Endodermal cell (in vitro differentiated cells): ENCODE results near the gene FBN2. TPM values are rescaled to one million over a fixed set of nuclear protein-coding genes. Genes with fewer than 3 reads are reported as not detected.

Experiments
- DNase-seq: peaks from one replicate; pipeline ENCODE4 v3.0.0-alpha.2; 2017
- H3K27ac ChIP-seq: 2 replicates; pipeline ENCODE4 v1.5.1; 2013; ENCODE audit warnings: mild to moderate bottlenecking, low read depth, low read length, moderate library complexity
- H3K27me3 ChIP-seq: 2 replicates; pipeline ENCODE4 v1.6.1; 2013; ENCODE audit warnings: mild to moderate bottlenecking, low read length, moderate library complexity; ENCODE audit not compliant: insufficient read depth, control insufficient read depth, poor library complexity, severe bottlenecking
- H3K36me3 ChIP-seq: 2 replicates; pipeline ENCODE4 v1.7.0; 2013; ENCODE audit warnings: mild to moderate bottlenecking, low read length, moderate library complexity; ENCODE audit not compliant: control insufficient read depth, insufficient read depth
- H3K4me1 ChIP-seq: one replicate; pipeline ENCODE4 v1.7.0; 2013; ENCODE audit warnings: low read length; ENCODE audit not compliant: control insufficient read depth, insufficient read depth
- H3K4me3 ChIP-seq: 2 replicates; pipeline ENCODE4 v1.5.1; 2013; ENCODE audit warnings: mild to moderate bottlenecking, low read length, moderate library complexity
- H3K9ac ChIP-seq: 2 replicates; pipeline ENCODE4 v1.6.1; 2013; ENCODE audit warnings: mild to moderate bottlenecking, low read length, moderate library complexity; ENCODE audit not compliant: poor library complexity, severe bottlenecking; ENCODE audit errors: extremely low read depth
- H3K9me3 ChIP-seq: 2 replicates; pipeline ENCODE4 v1.6.1; 2013; ENCODE audit warnings: mild to moderate bottlenecking, low read length, moderate library complexity; ENCODE audit not compliant: control insufficient read depth
- H3K27ac Mint-ChIP-seq: 2 replicates; pipeline ENCODE4 v1.8.0; 2020; ENCODE audit warnings: mixed read lengths
- H3K27me3 Mint-ChIP-seq: 2 replicates; pipeline ENCODE4 v1.8.0; 2021; ENCODE audit warnings: mild to moderate bottlenecking, mixed read lengths; ENCODE audit not compliant: insufficient read depth
- H3K36me3 Mint-ChIP-seq: 2 replicates; pipeline ENCODE4 v1.8.0; 2020; ENCODE audit warnings: low read depth, mixed read lengths
- H3K4me1 Mint-ChIP-seq: 2 replicates; pipeline ENCODE4 v1.8.0; 2020; ENCODE audit warnings: mixed read lengths
- H3K4me3 Mint-ChIP-seq: 2 replicates; pipeline ENCODE4 v1.8.0; 2020; ENCODE audit warnings: mild to moderate bottlenecking, moderate library complexity, mixed read lengths
- H3K9me3 Mint-ChIP-seq: 2 replicates; pipeline ENCODE4 v1.8.0; 2020; ENCODE audit warnings: mild to moderate bottlenecking, mixed read lengths
- WGBS, 2 experiments: methylation state at CpG; one replicate each; pipeline versions ENCODE4 v1.1.5 to v1.1.7; 2013; ENCODE audit warnings: missing lambda C conversion rate in 2 of 2, mixed read lengths in 1 of 2; ENCODE audit not compliant: insufficient coverage in 1 of 2, insufficient read length in 1 of 2; 5-methylcytosine and 5-hydroxymethylcytosine counted together
- total RNA-seq, 2 donors: library from RNA; stranded (reverse); fragmentation: NEBNext Ultra II Directional in 1 of 2; extraction: Animal tissue kit (Norgen Biotek cat#: 25700) in 1 of 2; gene quantifications; 2 replicates in 1 of 2; 3 replicates in 1 of 2; pipeline ENCODE4 v1.2.1, GENCODE V29; 2021
- TF ChIP-seq, protein P1 (sequence below): fragments of 200-600 bp; sonication (generic); conservative IDR thresholded peaks from 2 replicates; pipeline ENCODE4 v1.5.0; 2021; ENCODE audit warnings: antibody characterized with exemption, mild to moderate bottlenecking

FBN2 gene
- total RNA-seq, 2 donors from 2014 or later = 131 to 212 TPM

DNA sequence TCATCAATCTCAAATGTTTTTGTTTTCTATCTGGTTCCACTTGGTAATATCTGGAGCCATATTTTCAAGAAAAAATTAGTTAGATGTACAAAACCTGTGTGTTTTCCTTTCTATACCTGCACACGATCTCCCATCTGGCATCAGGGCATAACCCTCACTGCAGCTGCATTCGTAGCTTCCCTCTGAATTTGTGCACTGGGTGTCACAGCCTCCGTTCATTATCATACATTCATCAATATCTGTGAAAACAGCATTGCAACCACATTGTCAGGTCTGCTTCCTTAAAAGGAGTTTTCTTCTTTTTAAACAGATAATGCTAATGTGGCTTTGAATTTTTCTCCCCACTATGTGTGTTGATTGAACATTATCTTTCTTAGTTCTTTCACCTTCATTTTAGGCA is 202.7 kb downstream of the FBN2 start:
- H3K27ac Mint-ChIP-seq = no peak overlapping the region
- H3K9me3 Mint-ChIP-seq = peaks cover 2% of the 10 kb centered on the region
- no peaks in the 10 kb centered on the region for H3K27me3 ChIP-seq
- H3K36me3 ChIP-seq = peaks cover 58% of the 10 kb centered on the region
- TF ChIP-seq, protein P1, sequence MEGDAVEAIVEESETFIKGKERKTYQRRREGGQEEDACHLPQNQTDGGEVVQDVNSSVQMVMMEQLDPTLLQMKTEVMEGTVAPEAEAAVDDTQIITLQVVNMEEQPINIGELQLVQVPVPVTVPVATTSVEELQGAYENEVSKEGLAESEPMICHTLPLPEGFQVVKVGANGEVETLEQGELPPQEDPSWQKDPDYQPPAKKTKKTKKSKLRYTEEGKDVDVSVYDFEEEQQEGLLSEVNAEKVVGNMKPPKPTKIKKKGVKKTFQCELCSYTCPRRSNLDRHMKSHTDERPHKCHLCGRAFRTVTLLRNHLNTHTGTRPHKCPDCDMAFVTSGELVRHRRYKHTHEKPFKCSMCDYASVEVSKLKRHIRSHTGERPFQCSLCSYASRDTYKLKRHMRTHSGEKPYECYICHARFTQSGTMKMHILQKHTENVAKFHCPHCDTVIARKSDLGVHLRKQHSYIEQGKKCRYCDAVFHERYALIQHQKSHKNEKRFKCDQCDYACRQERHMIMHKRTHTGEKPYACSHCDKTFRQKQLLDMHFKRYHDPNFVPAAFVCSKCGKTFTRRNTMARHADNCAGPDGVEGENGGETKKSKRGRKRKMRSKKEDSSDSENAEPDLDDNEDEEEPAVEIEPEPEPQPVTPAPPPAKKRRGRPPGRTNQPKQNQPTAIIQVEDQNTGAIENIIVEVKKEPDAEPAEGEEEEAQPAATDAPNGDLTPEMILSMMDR = no peak
- no peak overlapping the region for H3K9ac ChIP-seq
- no peak for DNase-seq
- no peak overlapping the region for H3K4me3 ChIP-seq
- no peaks in the 10 kb centered on the region for H3K4me1 ChIP-seq
- no peak overlapping the region for H3K27ac ChIP-seq
- H3K4me3 Mint-ChIP-seq = no peak overlapping the region
- 93 to 100% methylated on average over 2 to 3 of the region's 3 CpGs for WGBS, 2 experiments
- H3K36me3 Mint-ChIP-seq = peaks cover 50% of the 10 kb centered on the region
- peaks cover 4% of the 10 kb centered on the region for H3K9me3 ChIP-seq
- no peaks in the 10 kb centered on the region for H3K4me1 Mint-ChIP-seq
- H3K27me3 Mint-ChIP-seq = no peaks in the 10 kb centered on the region

DNA sequence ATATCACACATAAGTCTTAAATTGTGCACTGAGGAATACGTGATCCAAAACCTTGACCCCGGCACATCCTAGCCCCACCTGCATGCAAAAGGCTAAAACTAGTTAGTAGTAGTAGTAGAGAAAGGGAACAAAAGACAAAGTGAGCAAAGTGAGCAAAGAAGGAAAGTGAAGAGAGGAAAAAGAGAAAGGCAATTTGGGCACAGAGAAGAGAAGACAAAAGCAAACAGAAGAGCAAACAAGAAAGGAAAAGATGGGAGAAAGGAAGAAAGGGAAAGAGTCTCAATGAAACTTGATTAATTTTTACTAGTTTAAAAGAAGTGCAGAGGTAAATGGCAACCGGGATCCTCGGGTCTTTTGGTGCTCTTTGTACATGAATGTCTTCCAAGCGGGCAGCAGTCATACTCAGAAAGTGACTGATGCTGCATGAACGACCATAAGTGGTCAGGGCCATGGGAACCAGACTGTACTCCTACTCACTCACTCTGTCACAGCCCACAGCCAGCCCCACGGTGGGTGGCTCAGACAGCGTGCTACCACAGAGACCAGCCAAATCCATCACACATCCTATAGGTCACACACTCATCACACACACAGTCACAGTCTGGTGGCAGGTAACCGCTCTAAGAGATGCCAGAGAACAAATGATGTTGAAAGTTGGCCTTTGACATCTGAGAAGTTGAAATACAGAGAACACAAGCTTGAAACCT is 203.9 kb downstream of the FBN2 start:
- Mint-ChIP-seq H3K36me3 (peaks cover 58% of the 10 kb centered on the region), H3K4me1 (no peaks in the 10 kb centered on the region), H3K9me3 (peaks cover 2% of the 10 kb centered on the region), H3K27me3 (no peaks in the 10 kb centered on the region), H3K27ac (no peak overlapping the region), H3K4me3 (no peak overlapping the region)
- DNase-seq = no peak
- H3K9ac ChIP-seq = no peak overlapping the region
- TF ChIP-seq, protein P1 = no peak
- peaks cover 4% of the 10 kb centered on the region for H3K9me3 ChIP-seq
- no peak overlapping the region for H3K27ac ChIP-seq
- no peaks in the 10 kb centered on the region for H3K27me3 ChIP-seq
- WGBS, 2 experiments = 95% methylated on average over 3 to 9 of the region's 9 CpGs
- H3K4me3 ChIP-seq = no peak overlapping the region
- peaks cover 70% of the 10 kb centered on the region for H3K36me3 ChIP-seq
- H3K4me1 ChIP-seq = no peaks in the 10 kb centered on the region

DNA sequence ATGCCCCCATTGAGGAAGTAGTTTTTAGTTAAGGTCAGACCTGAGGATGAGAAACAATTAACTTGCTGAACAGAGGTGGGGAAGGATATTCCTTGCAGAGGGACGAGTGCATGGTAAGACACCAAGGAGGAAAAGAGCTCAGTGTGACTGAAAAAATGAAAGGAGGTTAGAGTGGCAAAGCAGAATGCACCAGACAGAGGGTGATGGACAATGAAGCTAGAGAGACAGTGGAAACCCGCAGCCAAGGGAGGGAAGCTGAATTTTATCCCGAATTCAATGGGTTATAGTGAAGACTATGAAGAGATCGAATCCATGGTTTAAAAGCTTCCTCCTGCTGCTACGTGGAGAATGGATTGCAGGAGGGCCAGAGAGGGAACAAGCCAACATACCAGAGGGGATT is 206.8 kb downstream of the FBN2 start:
- WGBS, 2 experiments = 87 to 90% methylated on average over 5 of the region's 5 CpGs
- H3K4me1 ChIP-seq = no peaks in the 10 kb centered on the region
- peaks cover 83% of the 10 kb centered on the region for H3K36me3 ChIP-seq
- Mint-ChIP-seq H3K36me3 (peaks cover 66% of the 10 kb centered on the region), H3K4me3 (no peak overlapping the region), H3K4me1 (no peaks in the 10 kb centered on the region), H3K27ac (no peak overlapping the region), H3K27me3 (no peaks in the 10 kb centered on the region), H3K9me3 (peaks cover 2% of the 10 kb centered on the region)
- TF ChIP-seq, protein P1 = no peak
- H3K9me3 ChIP-seq = peaks cover 4% of the 10 kb centered on the region
- H3K27ac ChIP-seq = no peak overlapping the region
- no peak overlapping the region for H3K9ac ChIP-seq
- DNase-seq = no peak
- H3K27me3 ChIP-seq = no peaks in the 10 kb centered on the region
- no peak overlapping the region for H3K4me3 ChIP-seq
